K562 (cell line): Measurements from ENCODE around the gene NUF2. TPM values are rescaled to one million over a fixed set of nuclear protein-coding genes. Genes with fewer than 3 reads are reported as not detected.

Experiments used
- ATAC-seq: fragments of 200-7000 bp; cut with Tn5 transposase; 3 replicates; pipeline ENCODE4 v1.9.1; 2020; ENCODE audit warnings: moderate library complexity
- BruUV-seq: library from RNA; stranded (reverse); fragments of 400-500 nt; replicated peaks from 2 replicates; lab custom pipeline; 2021; lab: Mats Ljungman, UMichigan
- CTCF ChIA-PET: fragments of 300-600 bp; formaldehyde crosslinking; extraction: SDS; loops from one replicate; lab custom pipeline; 2021; ENCODE audit warnings: low intra/inter-chr PET ratio; lab: Yijun Ruan, JAX
- POLR2A ChIA-PET: fragments of 300-600, 350-650 bp; sonication (Branson Sonifier 250); formaldehyde crosslinking; extraction: SDS; loops from one replicate; lab custom pipeline; 2021; ENCODE audit warnings: antibody characterized with exemption, inconsistent platforms; lab: Yijun Ruan, JAX
- DNase-seq, 4 experiments: peaks; one replicate each; pipeline versions ENCODE4 v3.0.0 to v3.0.0-alpha.2; 2011 to 2018; ENCODE audit warnings: low spot score in 3 of 4, mixed read lengths in 3 of 4; ENCODE audit errors: extremely low read depth in 1 of 4
- FAIRE-seq: peaks from 2 replicates; lab custom pipeline; 2011; peaks lifted over from hg19 to GRCh38; lab: Jason Lieb, UNC
- H2AFZ ChIP-seq: 2 replicates; pipeline ENCODE4 v1.6.0; 2011; ENCODE audit warnings: low read depth, low read length, control low read depth, inconsistent platforms
- H3K27ac ChIP-seq: fragments of 200-600 bp; 3 replicates; pipeline ENCODE4 v1.8.0; 2011; ENCODE audit warnings: low read depth, mild to moderate bottlenecking, control low read depth, inconsistent platforms, low read length, moderate library complexity, mixed read lengths; ENCODE audit errors: extremely low read depth
- H3K27me3 ChIP-seq, 2 experiments: fragments of 300-600 bp in 1 of 2; 2 replicates in 1 of 2; 3 replicates in 1 of 2; pipeline versions ENCODE4 v1.6.0 to v1.8.0; 2011; ENCODE audit warnings: inconsistent platforms in 2 of 2, low read length in 2 of 2, mild to moderate bottlenecking in 1 of 2, mixed read lengths in 1 of 2, moderate library complexity in 1 of 2; ENCODE audit not compliant: control insufficient read depth in 2 of 2, insufficient read depth in 2 of 2
- H3K36me3 ChIP-seq: fragments of 300-600 bp; 3 replicates; pipeline ENCODE4 v1.8.0; 2011; ENCODE audit warnings: mild to moderate bottlenecking, low read length, inconsistent platforms; ENCODE audit not compliant: control insufficient read depth, insufficient read depth
- H3K4me1 ChIP-seq, 2 experiments: fragments of 200-600 bp in 1 of 2; replicated peaks in 1 of 2; 2 replicates in 1 of 2; 3 replicates in 1 of 2; pipeline versions ENCODE4 v1.5.1 to v1.8.0; 2011; ENCODE audit warnings: inconsistent platforms in 2 of 2, low read length in 2 of 2, mild to moderate bottlenecking in 1 of 2, mixed read lengths in 1 of 2, moderate library complexity in 1 of 2; ENCODE audit not compliant: control insufficient read depth in 2 of 2, insufficient read depth in 2 of 2
- H3K4me2 ChIP-seq: 2 replicates; pipeline ENCODE4 v1.6.1; 2011; ENCODE audit warnings: low read length, control low read depth, inconsistent platforms, mixed read lengths; ENCODE audit not compliant: insufficient read depth
- H3K4me3 ChIP-seq: fragments of 200-600 bp; sonication (generic), shearing (Covaris generic); 2 replicates; pipeline ENCODE4 v1.5.1; 2016; ENCODE audit warnings: control low read depth, inconsistent platforms
- H3K79me2 ChIP-seq: fragments of 200-600 bp; 3 replicates; pipeline ENCODE4 v1.8.0; 2011; ENCODE audit warnings: low read length, inconsistent platforms; ENCODE audit not compliant: control insufficient read depth, insufficient read depth
- H3K9ac ChIP-seq, 2 experiments: 2 replicates each; pipeline versions ENCODE4 v1.6.0 to v1.6.1; 2011; ENCODE audit warnings: low read depth in 2 of 2, low read length in 2 of 2, control low read depth in 1 of 2, inconsistent platforms in 1 of 2, mild to moderate bottlenecking in 1 of 2, mixed read lengths in 1 of 2; ENCODE audit not compliant: insufficient read depth in 1 of 2
- H3K9me1 ChIP-seq: one replicate; pipeline ENCODE4 v1.6.0; 2011; ENCODE audit warnings: inconsistent platforms, mild to moderate bottlenecking, low read length, moderate library complexity; ENCODE audit not compliant: control insufficient read depth, insufficient read depth
- H3K9me3 ChIP-seq: replicated peaks from 2 replicates; pipeline ENCODE4 v1.5.1; 2011; ENCODE audit warnings: low read depth, low read length, inconsistent platforms; ENCODE audit not compliant: control insufficient read depth, insufficient read depth
- H4K20me1 ChIP-seq: replicated peaks from 2 replicates; pipeline ENCODE4 v1.6.1; 2011; ENCODE audit warnings: low read length, inconsistent platforms, mixed read lengths; ENCODE audit not compliant: control insufficient read depth, insufficient read depth
- CHAMP1 ChIP-seq: fragments of 450-650 bp; IDR thresholded peaks from 2 replicates; pipeline ENCODE4 v1.6.1; 2016; ENCODE audit warnings: mild to moderate bottlenecking
- JUND ChIP-seq, 2 experiments: IDR thresholded peaks; 2 replicates in 1 of 2; 3 replicates in 1 of 2; pipeline ENCODE4 v1.6.1; 2011; ENCODE audit warnings: borderline replicate concordance in 2 of 2, low read depth in 2 of 2, low read length in 2 of 2, improper control_type of control experiment in 1 of 2, missing biosample characterization in 1 of 2, missing genetic modification characterization in 1 of 2, missing genetic modification reagents in 1 of 2
- NFIX ChIP-seq: fragments of 250-450 bp; sonication (Bioruptor Pico); IDR thresholded peaks from 2 replicates; pipeline ENCODE4 v1.4.0; 2020; ENCODE audit warnings: low read depth, mild to moderate bottlenecking, moderate library complexity
- PML ChIP-seq: IDR thresholded peaks from 2 replicates; pipeline ENCODE4 v1.6.1; 2012; ENCODE audit warnings: low read length, inconsistent platforms
- WGBS: fragments of 100-300 bp; shearing (Covaris generic); methylation state at CpG from one replicate; pipeline ENCODE4 v1.1.6; 2016; ENCODE audit warnings: low coverage, mixed read lengths; ENCODE audit not compliant: insufficient coverage; ENCODE audit errors: missing lambda C conversion rate; 5-methylcytosine and 5-hydroxymethylcytosine counted together
- in situ Hi-C: fragments of 300-500 bp; cut with MboI; formaldehyde crosslinking; loops from 4 replicates; pipeline ENCODE4 v1.15.0; 2018; ENCODE audit warnings: inconsistent platforms, mixed read lengths
- intact Hi-C: fragments of 100-400 bp; cut with micrococcal nuclease; formaldehyde crosslinking; loops from 2 replicates; pipeline ENCODE4 v1.14.2; 2022
- polyA plus RNA-seq, 8 experiments: library from polyadenylated mRNA; depleted of rRNA in 4 of 8; stranded (reverse) in 5 of 8; unstranded in 3 of 8; fragments of >200 nt; fragmentation: Nextera tagmentation in 2 of 8; fragmentation: Illumina TruSeq in 1 of 8; extraction: Ambion mirVana in 2 of 8; extraction: Trizol in 1 of 8; gene quantifications; 2 replicates each; pipeline versions ENCODE4 v1.2.1 to v1.2.3, GENCODE V29; 2011 to 2014; ENCODE audit warnings: inconsistent platforms in 1 of 8, missing spikeins in 1 of 8
- total RNA-seq, 7 experiments: library from RNA; depleted of rRNA in 6 of 7; stranded (reverse); fragments of >200 nt in 6 of 7; fragmentation: Illumina TruSeq in 2 of 7; extraction: Trizol in 2 of 7; gene quantifications; 2 replicates each; pipeline versions ENCODE4 v1.2.1 to v1.2.3, GENCODE V29; 2011 to 2021; ENCODE audit warnings: low replicate concordance in 1 of 7
- TF ChIP-seq, protein P1 (sequence below), 2 experiments: IDR thresholded peaks in 1 of 2; conservative IDR thresholded peaks in 1 of 2; 2 replicates each; pipeline ENCODE4 v1.6.1; 2016; ENCODE audit warnings: low read depth in 2 of 2, mild to moderate bottlenecking in 1 of 2, missing compliant biosample characterization in 1 of 2, missing genetic modification characterization in 1 of 2, moderate library complexity in 1 of 2

The NUF2 gene
- total and polyA plus RNA-seq, 9 of the 15 experiments (the other 6 are each of a cell fraction or from before 2014, with no cell fraction given) = 42.5 to 90.0 (median 60.3) TPM

- TF ChIP-seq, protein P1, sequence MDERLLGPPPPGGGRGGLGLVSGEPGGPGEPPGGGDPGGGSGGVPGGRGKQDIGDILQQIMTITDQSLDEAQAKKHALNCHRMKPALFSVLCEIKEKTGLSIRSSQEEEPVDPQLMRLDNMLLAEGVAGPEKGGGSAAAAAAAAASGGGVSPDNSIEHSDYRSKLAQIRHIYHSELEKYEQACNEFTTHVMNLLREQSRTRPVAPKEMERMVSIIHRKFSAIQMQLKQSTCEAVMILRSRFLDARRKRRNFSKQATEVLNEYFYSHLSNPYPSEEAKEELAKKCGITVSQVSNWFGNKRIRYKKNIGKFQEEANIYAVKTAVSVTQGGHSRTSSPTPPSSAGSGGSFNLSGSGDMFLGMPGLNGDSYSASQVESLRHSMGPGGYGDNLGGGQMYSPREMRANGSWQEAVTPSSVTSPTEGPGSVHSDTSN (CRISPR knock-in tag; IDR thresholded peaks at IDR 0.05; ENCODE audit: low read depth) = no peak
- TF ChIP-seq, protein P1 (tag; conservative IDR thresholded peaks at IDR 0.05; ENCODE audit: low read depth) = no peak
These were observed 18.2 kb upstream of the NUF2 start (continued) for GRCh38 chr1:163303561-163303960.

GRCh38 chr1:163305441-163305840, 16.3 kb upstream of the NUF2 start:
- Histone ChIP-seq H3K9me1 (no peaks in the 10 kb centered on the region), H3K4me1 (no peaks in the 10 kb centered on the region), H2AFZ (no peak overlapping the region), H3K9me3 (no peaks in the 10 kb centered on the region), H3K36me3 (peaks cover 3% of the 10 kb centered on the region; the same call in 1 of the 3 replicates), H3K9ac (no peak overlapping the region), H4K20me1 (no peaks in the 10 kb centered on the region), H3K27ac (no peak overlapping the region), H3K27me3 (no peaks in the 10 kb centered on the region), H3K79me2 (no peaks in the 10 kb centered on the region), H3K4me3 (no peak overlapping the region), H3K4me2 (no peak overlapping the region)
- BruUV-seq = no TSS peak
- in situ Hi-C loops (loop anchor here (5.0 kb wide), 1 partner anchor 448 kb away; no protein-coding TSS in a partner anchor), intact Hi-C loops (no loop called here)
- FAIRE-seq (no peak), DNase-seq (no peak), ATAC-seq (no peak)
- ChIA-PET POLR2A (interaction anchor here (1.1 to 1.2 kb wide), 2 partner anchors 10 to 427 kb away, joined by 3 to 4 read pairs; no protein-coding TSS in a partner anchor), CTCF (no interaction called here)
- WGBS = 100% methylated on average over 1 of the region's 1 CpG
- no peak for TF ChIP-seq JUND (IDR thresholded peaks at IDR 0.05; ENCODE audit: borderline replicate concordance, low read depth, low read length)
- TF ChIP-seq JUND (tag; IDR thresholded peaks at IDR 0.05; ENCODE audit: borderline replicate concordance, low read depth, low read length) = no peak
- no peak for TF ChIP-seq PML
- no peak for TF ChIP-seq CHAMP1
- no peak for TF ChIP-seq NFIX (CRISPR knock-in tag)
